Measurements from ENCODE around the gene ZNF680.

ZNF680 gene

GRCh38 chr7:64551375-64552142 is 11.3 kb downstream of the ZNF680 start:
- Histone ChIP-seq H3K36me3 (ENCODE audit: insufficient read depth, low read length) (peaks cover 8% of the 10 kb centered on the region; the same call in 1 of the 2 replicates), H3K9ac (ENCODE audit: low read depth, low read length, poor library complexity, severe bottlenecking) (no peak overlapping the region), H3K9me3 (ENCODE audit: insufficient read depth, low read depth, low read length) (no peaks in the 10 kb centered on the region), H3F3A (ENCODE audit: low read depth) (no peaks in the 10 kb centered on the region), H2AFZ (ENCODE audit: low read length) (no peak overlapping the region), H3K4me2 (ENCODE audit: low read depth, low read length, poor library complexity, severe bottlenecking) (no peak overlapping the region), H3K27me3 (ENCODE audit: insufficient read depth, low read length, poor library complexity, severe bottlenecking) (no peaks in the 10 kb centered on the region), H3K9me2 (replicated peaks; ENCODE audit: low read depth, low read length) (no peaks in the 10 kb centered on the region), H4K20me1 (ENCODE audit: insufficient read depth, low read length, poor library complexity, severe bottlenecking) (peaks cover 6% of the 10 kb centered on the region), H3K4me3 (ENCODE audit: low read length, poor library complexity, severe bottlenecking) (no peak overlapping the region), H3K4me1 (ENCODE audit: insufficient read depth, low read length, poor library complexity, severe bottlenecking) (peaks cover 3% of the 10 kb centered on the region), H3K79me2 (ENCODE audit: insufficient read depth, low read length) (peaks cover 62% of the 10 kb centered on the region)
- no peak for TF ChIP-seq CTCF (conservative IDR thresholded peaks at IDR 0.05; ENCODE audit: low read length)
- TF ChIP-seq EZH2phosphoT487 (IDR thresholded peaks at IDR 0.05; ENCODE audit: borderline replicate concordance) = no peak

- peaks cover 16% of the 10 kb centered on the region for H3K4me1 ChIP-seq (ENCODE audit: insufficient read depth, low read length, poor library complexity, severe bottlenecking)
- peaks cover 16% of the 10 kb centered on the region; the same call in 1 of the 2 replicates for H3K36me3 ChIP-seq (ENCODE audit: insufficient read depth, low read length)
- no peaks in the 10 kb centered on the region for H3K9me3 ChIP-seq (ENCODE audit: insufficient read depth, low read depth, low read length)
- H3K9me2 ChIP-seq (replicated peaks; ENCODE audit: low read depth, low read length) = no peaks in the 10 kb centered on the region
- no peaks in the 10 kb centered on the region for H3K27me3 ChIP-seq (ENCODE audit: insufficient read depth, low read length, poor library complexity, severe bottlenecking)
- no peak overlapping the region for H3K9ac ChIP-seq (ENCODE audit: low read depth, low read length, poor library complexity, severe bottlenecking)
- H3K4me2 ChIP-seq (ENCODE audit: low read depth, low read length, poor library complexity, severe bottlenecking) = no peak overlapping the region
- no peak for TF ChIP-seq EZH2phosphoT487 (IDR thresholded peaks at IDR 0.05; ENCODE audit: borderline replicate concordance)
- no peak for TF ChIP-seq CTCF (conservative IDR thresholded peaks at IDR 0.05; ENCODE audit: low read length)
- H4K20me1 ChIP-seq (ENCODE audit: insufficient read depth, low read length, poor library complexity, severe bottlenecking) = peaks cover 13% of the 10 kb centered on the region
- H3K4me3 ChIP-seq (ENCODE audit: low read length, poor library complexity, severe bottlenecking) = no peak overlapping the region
- peaks cover 2% of the 10 kb centered on the region for H3F3A ChIP-seq (ENCODE audit: low read depth)
- no peak overlapping the region for H2AFZ ChIP-seq (ENCODE audit: low read length)
- peaks cover 37% of the 10 kb centered on the region for H3K79me2 ChIP-seq (ENCODE audit: insufficient read depth, low read length)
These were observed 18.9 kb downstream of the ZNF680 start for GRCh38 chr7:64544010-64544409.

GRCh38 chr7:64541438-64542359 is 21.2 kb downstream of the ZNF680 start:
- Histone ChIP-seq H4K20me1 (ENCODE audit: insufficient read depth, low read length, poor library complexity, severe bottlenecking) (peaks cover 13% of the 10 kb centered on the region), H3K4me2 (ENCODE audit: low read depth, low read length, poor library complexity, severe bottlenecking) (peak overlapping the region; percentile 58), H3K9me3 (ENCODE audit: insufficient read depth, low read depth, low read length) (no peaks in the 10 kb centered on the region), H3K36me3 (ENCODE audit: insufficient read depth, low read length) (peaks cover 21% of the 10 kb centered on the region; the same call in 1 of the 2 replicates), H3K9me2 (replicated peaks; ENCODE audit: low read depth, low read length) (no peaks in the 10 kb centered on the region), H3K27me3 (ENCODE audit: insufficient read depth, low read length, poor library complexity, severe bottlenecking) (no peaks in the 10 kb centered on the region), H3K79me2 (ENCODE audit: insufficient read depth, low read length) (peaks cover 34% of the 10 kb centered on the region), H3K4me1 (ENCODE audit: insufficient read depth, low read length, poor library complexity, severe bottlenecking) (peaks cover 16% of the 10 kb centered on the region), H2AFZ (ENCODE audit: low read length) (peak overlapping the region; percentile 16; the same call in 1 of the 2 replicates), H3K4me3 (ENCODE audit: low read length, poor library complexity, severe bottlenecking) (peak overlapping the region; percentile 52), H3F3A (ENCODE audit: low read depth) (peaks cover 2% of the 10 kb centered on the region), H3K9ac (ENCODE audit: low read depth, low read length, poor library complexity, severe bottlenecking) (peak overlapping the region; percentile 35)
- TF ChIP-seq CTCF (conservative IDR thresholded peaks at IDR 0.05; ENCODE audit: low read length) = no peak
- TF ChIP-seq EZH2phosphoT487 (IDR thresholded peaks at IDR 0.05; ENCODE audit: borderline replicate concordance) = no peak

Measured in Loucy (cell line).